22Rv1 (cell line): ENCODE data around the gene DNAJC15.

Experiments used
- ZFX ChIP-seq: fragments of 450-650 bp; IDR thresholded peaks from 2 replicates; pipeline ENCODE4 v1.6.1; 2017; ENCODE audit warnings: antibody characterized with exemption, borderline replicate concordance
- TF ChIP-seq, protein P1 (sequence below): fragments of 450-650 bp; IDR thresholded peaks from 2 replicates; pipeline ENCODE4 v1.5.1; 2017; ENCODE audit warnings: mild to moderate bottlenecking

DNA sequence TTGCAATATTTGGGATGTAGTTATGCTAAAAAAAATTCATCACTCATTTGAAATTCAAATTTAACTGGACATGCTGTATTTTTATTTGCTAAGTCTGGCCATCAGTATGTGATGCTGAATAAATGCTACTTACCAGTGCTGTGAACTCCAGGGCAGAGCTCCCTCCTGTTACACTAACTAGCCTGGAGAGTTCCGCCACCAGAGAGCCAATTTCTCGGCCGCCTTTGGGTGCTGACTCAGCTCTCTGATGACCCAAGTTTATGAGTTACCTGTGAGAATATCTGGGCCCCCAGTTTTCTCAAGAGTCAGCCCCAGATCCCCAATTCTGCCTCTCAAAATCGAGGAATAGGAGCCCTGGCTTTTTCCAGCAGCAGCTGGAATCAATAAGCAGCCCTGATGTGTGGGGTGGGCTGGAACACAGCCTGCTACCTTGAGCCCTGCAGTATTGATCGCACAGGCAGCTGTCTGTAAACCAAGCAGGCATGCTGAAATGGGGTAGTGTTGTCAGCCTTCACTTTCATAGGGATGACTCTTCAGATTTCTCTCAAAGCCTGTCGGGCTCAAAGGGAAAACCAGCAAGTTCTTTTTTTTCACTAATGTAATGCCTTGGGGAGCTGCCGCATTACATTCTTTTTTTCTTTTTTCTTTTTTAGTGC lies 113.7 kb downstream of the DNAJC15 start:
- TF ChIP-seq, protein P1, sequence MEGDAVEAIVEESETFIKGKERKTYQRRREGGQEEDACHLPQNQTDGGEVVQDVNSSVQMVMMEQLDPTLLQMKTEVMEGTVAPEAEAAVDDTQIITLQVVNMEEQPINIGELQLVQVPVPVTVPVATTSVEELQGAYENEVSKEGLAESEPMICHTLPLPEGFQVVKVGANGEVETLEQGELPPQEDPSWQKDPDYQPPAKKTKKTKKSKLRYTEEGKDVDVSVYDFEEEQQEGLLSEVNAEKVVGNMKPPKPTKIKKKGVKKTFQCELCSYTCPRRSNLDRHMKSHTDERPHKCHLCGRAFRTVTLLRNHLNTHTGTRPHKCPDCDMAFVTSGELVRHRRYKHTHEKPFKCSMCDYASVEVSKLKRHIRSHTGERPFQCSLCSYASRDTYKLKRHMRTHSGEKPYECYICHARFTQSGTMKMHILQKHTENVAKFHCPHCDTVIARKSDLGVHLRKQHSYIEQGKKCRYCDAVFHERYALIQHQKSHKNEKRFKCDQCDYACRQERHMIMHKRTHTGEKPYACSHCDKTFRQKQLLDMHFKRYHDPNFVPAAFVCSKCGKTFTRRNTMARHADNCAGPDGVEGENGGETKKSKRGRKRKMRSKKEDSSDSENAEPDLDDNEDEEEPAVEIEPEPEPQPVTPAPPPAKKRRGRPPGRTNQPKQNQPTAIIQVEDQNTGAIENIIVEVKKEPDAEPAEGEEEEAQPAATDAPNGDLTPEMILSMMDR: no peak
- TF ChIP-seq ZFX: no peak
